AG08396 (cell line): ENCODE data around the gene SPAG8.
A peak's percentile ranks its signal among the peaks of the same experiment; 100 is the strongest.

Experiments
- DNase-seq: peaks from one replicate; pipeline ENCODE4 v3.0.0; 2012; ENCODE audit warnings: low spot score, mixed read lengths

The SPAG8 gene, protein sequence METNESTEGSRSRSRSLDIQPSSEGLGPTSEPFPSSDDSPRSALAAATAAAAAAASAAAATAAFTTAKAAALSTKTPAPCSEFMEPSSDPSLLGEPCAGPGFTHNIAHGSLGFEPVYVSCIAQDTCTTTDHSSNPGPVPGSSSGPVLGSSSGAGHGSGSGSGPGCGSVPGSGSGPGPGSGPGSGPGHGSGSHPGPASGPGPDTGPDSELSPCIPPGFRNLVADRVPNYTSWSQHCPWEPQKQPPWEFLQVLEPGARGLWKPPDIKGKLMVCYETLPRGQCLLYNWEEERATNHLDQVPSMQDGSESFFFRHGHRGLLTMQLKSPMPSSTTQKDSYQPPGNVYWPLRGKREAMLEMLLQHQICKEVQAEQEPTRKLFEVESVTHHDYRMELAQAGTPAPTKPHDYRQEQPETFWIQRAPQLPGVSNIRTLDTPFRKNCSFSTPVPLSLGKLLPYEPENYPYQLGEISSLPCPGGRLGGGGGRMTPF

GRCh38 chr9:35812025-35812602 is at the start of gene SPAG8:
Gene SPAG8, minus strand, starts transcription at chr9:35812262. Its CDS starts 115 bp downstream, at chr9:35812147.
- DNase-seq: peak; percentile 94

- peak; percentile 2 for DNase-seq
Measured at GRCh38 chr9:35861161-35861897, 49.3 kb upstream of the SPAG8 start.

DNA sequence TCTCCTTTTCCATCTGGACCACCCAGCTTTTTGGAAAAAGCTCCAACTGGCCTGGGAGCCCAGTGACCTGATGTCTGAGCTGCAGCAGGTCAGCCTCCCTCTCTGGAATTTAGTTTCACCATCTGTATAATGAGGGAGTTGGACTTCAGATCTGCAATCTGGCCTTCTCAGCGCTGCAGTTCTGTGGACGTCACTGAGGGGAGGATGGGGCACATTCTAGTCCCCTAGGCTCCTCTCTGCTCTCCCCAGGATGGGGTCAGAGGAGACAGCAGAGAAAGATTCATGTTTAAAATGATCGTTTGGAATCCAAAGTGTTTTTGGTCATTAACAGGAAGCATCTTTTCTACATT is 47.9 kb upstream of the SPAG8 start:
- no peak for DNase-seq

GRCh38 chr9:35859310-35859989 is 47.4 kb upstream of the SPAG8 start:
- peak; percentile 37 for DNase-seq

- DNase-seq: no peak
Measured at GRCh38 chr9:35858458-35858857, 46.4 kb upstream of the SPAG8 start.

GRCh38 chr9:35856882-35857281 is 44.8 kb upstream of the SPAG8 start:
- no peak for DNase-seq

DNA sequence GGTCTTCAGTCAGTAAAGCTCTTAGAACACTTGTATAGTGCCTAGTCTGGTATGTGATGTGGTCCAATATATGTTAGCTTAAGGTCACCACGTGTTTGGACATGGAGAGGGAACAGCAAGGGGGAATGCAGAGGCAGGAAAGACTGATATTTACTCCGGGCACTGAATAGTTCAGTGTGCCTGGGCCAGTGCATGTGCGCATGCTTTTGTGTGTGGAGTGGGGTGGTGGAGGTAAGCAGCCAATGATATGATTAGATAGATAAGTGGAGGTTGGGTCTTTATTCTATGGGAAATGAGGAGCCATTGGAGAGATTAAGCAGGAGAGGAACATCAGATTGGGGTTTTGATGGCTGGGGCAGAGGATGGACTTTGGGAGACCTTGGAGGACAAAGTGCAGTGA is 44.1 kb upstream of the SPAG8 start:
- DNase-seq: no peak

- DNase-seq: no peak
Measured at GRCh38 chr9:35854091-35854762, 42.2 kb upstream of the SPAG8 start.

DNA sequence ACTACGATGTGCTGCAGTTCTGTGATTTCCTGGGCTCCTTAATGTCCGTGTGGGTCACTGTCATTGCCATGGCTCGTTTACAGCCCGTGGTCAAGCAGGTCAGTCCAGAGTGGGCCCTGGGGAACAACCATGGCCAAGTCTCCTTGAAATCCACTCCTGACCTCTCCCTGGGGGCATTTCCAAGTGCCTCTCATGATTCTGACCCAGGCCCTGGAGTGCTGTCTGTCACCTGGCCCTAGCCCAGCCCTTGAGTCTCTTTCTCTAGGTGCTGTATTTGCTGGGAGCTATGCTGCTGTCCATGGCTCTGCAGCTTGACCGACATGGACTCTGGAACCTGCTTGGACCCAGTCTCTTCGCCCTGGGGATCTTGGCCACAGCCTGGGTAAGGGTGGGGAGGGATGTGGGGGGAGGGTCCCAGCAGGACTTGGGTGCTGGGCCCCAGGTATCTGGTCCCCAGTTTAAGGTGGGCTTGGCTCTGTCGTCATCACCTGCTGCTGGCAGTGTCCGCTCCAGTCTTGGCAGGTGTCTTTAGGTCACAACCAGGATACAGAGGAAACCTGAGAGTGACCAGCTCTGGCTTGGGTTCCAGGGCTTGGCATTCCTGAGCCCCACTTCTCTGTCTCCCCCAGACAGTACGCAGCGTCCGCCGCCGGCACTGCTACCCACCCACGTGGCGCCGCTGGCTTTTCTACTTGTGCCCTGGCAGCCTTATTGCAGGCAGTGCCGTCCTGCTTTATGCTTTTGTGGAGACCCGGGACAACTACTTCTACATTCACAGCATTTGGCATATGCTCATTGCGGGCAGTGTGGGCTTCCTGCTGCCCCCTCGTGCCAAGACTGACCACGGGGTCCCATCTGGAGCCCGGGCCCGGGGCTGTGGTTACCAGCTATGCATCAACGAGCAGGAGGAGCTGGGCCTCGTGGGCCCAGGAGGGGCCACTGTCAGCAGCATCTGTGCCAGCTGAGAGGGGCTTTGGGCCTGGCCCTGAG is 41.1 kb upstream of the SPAG8 start:
- no peak for DNase-seq

DNA sequence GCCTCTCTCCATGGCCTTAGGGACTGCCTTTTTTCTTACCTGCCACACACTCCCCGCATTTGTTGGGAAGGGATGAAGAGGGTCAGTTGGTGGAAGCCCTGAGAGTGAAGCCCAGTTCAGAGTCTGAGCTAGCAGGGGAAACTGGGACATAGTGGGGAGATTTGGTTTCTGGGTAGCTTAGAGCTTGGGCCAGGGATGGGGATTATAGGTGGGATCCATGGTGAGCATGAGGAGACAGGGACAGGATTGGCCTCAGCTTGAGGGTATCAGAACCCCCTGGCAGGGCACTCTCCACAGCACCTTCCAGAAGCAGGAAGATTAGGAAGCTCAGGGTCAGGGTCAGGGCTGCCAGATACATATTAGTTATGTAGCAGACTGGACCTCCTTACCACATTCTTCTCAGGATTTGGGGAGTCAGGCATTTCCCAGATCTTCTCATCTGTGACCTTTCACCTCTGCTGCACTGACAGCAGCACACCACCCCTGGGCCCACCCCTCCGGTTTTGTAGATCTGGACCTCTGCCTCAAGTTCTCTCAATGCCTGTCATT is 40.3 kb upstream of the SPAG8 start:
- no peak for DNase-seq

- peak; percentile 93 for DNase-seq
Measured at GRCh38 chr9:35847792-35848572, 35.9 kb upstream of the SPAG8 start.

DNA sequence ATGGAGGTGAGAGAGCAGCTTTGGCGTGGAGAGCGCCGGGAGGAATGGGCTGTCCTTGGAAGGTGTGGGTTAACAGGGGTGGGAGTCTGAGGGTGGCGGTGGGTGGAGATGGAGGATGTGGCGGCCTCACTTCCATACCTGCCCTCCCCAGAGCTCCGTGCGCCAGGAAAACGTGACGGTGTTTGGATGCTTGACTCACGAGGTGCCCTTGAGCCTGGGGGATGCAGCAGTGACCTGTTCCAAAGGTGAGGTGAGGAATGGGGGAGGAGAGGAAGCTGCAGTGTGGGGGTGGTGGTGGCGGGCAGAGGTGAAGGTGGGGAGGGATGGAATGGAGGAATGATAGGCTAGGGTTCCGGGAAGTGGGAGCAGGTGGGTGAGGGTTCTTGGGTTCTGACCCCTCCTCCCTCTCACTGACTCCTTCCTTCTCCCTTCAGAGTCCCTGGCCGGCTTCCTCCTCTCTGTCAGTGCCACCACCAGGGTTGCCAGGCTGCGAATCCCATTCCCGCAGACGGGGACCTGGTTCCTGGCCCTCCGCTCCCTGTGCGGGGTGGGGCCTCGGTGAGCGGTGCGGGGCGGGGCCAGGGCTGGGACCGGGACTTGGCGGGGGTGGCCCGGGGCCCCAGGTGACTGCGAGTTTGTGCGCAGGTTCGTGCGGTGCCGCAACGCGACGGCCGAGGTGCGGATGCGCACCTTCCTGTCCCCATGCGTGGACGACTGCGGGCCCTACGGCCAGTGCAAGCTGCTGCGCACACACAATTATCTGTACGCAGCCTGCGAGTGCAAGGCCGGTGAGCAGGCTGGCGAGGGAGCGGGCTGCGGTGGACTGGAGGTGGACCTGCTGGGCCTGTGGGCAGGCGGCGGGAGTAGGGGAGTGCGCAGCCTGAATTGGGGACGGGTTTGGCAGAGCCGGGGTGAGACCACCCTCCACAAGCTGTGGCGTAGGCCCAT is 34.0 kb upstream of the SPAG8 start:
- DNase-seq: no peak

DNA sequence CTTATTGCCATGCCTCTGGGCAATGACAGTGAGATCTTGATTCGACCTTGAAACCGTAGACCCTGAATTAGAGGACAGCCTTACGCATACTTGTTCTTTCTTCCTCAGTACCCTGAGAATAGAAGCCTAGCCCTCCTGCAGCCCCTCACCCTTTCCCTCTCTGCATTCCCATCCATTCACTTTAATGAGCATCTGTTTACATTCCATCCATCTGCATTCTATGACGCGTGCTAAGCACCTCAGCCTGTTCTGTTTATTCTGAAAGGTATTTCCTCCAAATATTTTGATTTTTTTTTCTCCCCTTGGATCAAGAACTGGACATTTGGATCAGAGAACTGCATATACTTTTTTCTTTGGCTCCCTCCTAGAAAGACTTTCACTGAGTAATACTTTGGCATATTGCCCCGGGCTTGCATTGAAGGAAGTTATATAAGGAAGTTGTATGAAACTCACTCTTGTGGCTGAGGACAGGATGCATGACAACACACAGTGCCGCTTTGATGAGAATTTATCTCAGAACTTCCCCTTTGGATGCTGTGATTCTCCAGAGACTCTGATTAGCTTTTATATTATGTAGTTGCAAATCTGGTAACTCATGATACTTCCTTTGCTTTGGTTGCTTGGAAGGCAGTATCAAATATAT is 32.7 kb upstream of the SPAG8 start:
- DNase-seq: peak; percentile 82

GRCh38 chr9:35842795-35843194 is 30.7 kb upstream of the SPAG8 start:
- no peak for DNase-seq

- DNase-seq: no peak
Measured at GRCh38 chr9:35842020-35842745, 30.1 kb upstream of the SPAG8 start.

DNA sequence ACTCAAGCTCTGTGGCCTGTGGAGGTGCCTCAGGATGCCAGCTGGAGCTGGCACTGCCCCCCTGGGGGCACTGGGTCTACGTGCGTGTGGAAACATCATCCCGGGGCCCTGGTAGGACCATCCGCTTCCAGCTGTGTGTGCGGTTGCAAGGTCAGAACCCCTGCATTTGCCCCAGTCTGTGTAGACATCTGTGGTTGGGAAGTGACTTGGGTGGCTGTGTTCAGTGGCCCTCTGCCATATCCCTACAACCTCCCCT is 29.5 kb upstream of the SPAG8 start:
- DNase-seq: no peak

GRCh38 chr9:35840881-35841644 is 29.0 kb upstream of the SPAG8 start:
- DNase-seq: no peak
